Panc1 (cell line): Measurements from ENCODE around the gene WAC. TPM values are rescaled to one million over a fixed set of nuclear protein-coding genes. Genes with fewer than 3 reads are reported as not detected.
A peak's percentile ranks its signal among the peaks of the same experiment; 100 is the strongest.
"Not testable (repeated sequence)": the region's sequence is repeated elsewhere in the genome, so short reads cannot be mapped to it uniquely, and the experiment has no call there.

Experiments used
- ATAC-seq: fragments of 200-7000 bp; cut with Tn5 transposase; 2 replicates; pipeline ENCODE4 v1.9.1; 2020; ENCODE audit warnings: mild to moderate bottlenecking, moderate library complexity
- Bru-seq: library from RNA; stranded (reverse); fragments of 400-500 nt; gene quantifications from one replicate; lab custom pipeline; 2021; lab: Mats Ljungman, UMichigan
- BruChase-seq, 2 experiments: library from RNA; stranded (reverse); fragments of 400-500 nt; gene quantifications; one replicate each; lab custom pipeline; 2021; lab: Mats Ljungman, UMichigan
- BruUV-seq: library from RNA; stranded (reverse); fragments of 400-500 nt; replicated peaks from 2 replicates; lab custom pipeline; 2021; lab: Mats Ljungman, UMichigan
- CTCF ChIA-PET: fragments of 300-600 bp; sonication (Branson Sonifier 250); formaldehyde crosslinking; loops from one replicate; lab custom pipeline; 2022; ENCODE audit warnings: antibody characterized with exemption; lab: Charles Lee
- POLR2A ChIA-PET: fragments of 300-600 bp; sonication (Branson Sonifier 250); formaldehyde crosslinking; loops from one replicate; lab custom pipeline; 2022; ENCODE audit warnings: antibody characterized with exemption; lab: Charles Lee
- DNase-seq: peaks from one replicate; pipeline ENCODE4 v3.0.0-alpha.2; 2010; ENCODE audit warnings: low read depth, low spot score
- H3K27ac ChIP-seq: 2 replicates; pipeline ENCODE4 v1.5.1; 2011; ENCODE audit warnings: mild to moderate bottlenecking, low read length, inconsistent platforms
- H3K27me3 ChIP-seq: fragments of 200-500 bp; sonication (Bioruptor generic); 2 replicates; pipeline ENCODE4 v1.6.0; 2014; ENCODE audit warnings: low read length, inconsistent platforms; ENCODE audit not compliant: control insufficient read depth, insufficient read depth
- H3K36me3 ChIP-seq: fragments of 200-500 bp; sonication (Bioruptor generic); 2 replicates; pipeline ENCODE4 v1.5.1; 2014; ENCODE audit warnings: inconsistent platforms, mild to moderate bottlenecking, low read length, moderate library complexity; ENCODE audit not compliant: control insufficient read depth, insufficient read depth
- H3K4me1 ChIP-seq: 2 replicates; pipeline ENCODE4 v1.5.1; 2011; ENCODE audit warnings: inconsistent platforms, mild to moderate bottlenecking, low read length, moderate library complexity; ENCODE audit not compliant: control insufficient read depth, insufficient read depth
- H3K4me3 ChIP-seq, 2 experiments: 2 replicates each; pipeline ENCODE4 v1.5.1; 2011 to 2012; ENCODE audit warnings: low read depth in 2 of 2, low read length in 2 of 2, mild to moderate bottlenecking in 2 of 2, inconsistent platforms in 1 of 2, moderate library complexity in 1 of 2
- H3K9me3 ChIP-seq: fragments of 200-500 bp; sonication (Bioruptor generic); 2 replicates; pipeline ENCODE4 v1.5.1; 2014; ENCODE audit warnings: low read depth, mild to moderate bottlenecking, inconsistent platforms, low read length, moderate library complexity; ENCODE audit not compliant: control insufficient read depth, insufficient read depth
- CTCF ChIP-seq: fragments of 450-650 bp; IDR thresholded peaks from 2 replicates; pipeline ENCODE4 v1.5.1; 2017; ENCODE audit warnings: mild to moderate bottlenecking
- POLR2AphosphoS5 ChIP-seq: IDR thresholded peaks from 2 replicates; pipeline ENCODE4 v1.6.1; 2012; ENCODE audit warnings: mild to moderate bottlenecking, low read depth, low read length, moderate library complexity
- REST ChIP-seq, 2 experiments: IDR thresholded peaks; 2 replicates each; pipeline ENCODE4 v1.6.1; 2011 to 2012; ENCODE audit warnings: low read depth in 2 of 2, control low read depth in 1 of 2, low read length in 1 of 2, mild to moderate bottlenecking in 1 of 2, moderate library complexity in 1 of 2; ENCODE audit not compliant: insufficient read depth in 1 of 2
- SIN3A ChIP-seq: IDR thresholded peaks from 2 replicates; pipeline ENCODE4 v1.6.1; 2012; ENCODE audit warnings: low read depth, mild to moderate bottlenecking, low read length, moderate library complexity, borderline replicate concordance; ENCODE audit not compliant: insufficient read depth
- TCF7L2 ChIP-seq: IDR thresholded peaks from 2 replicates; pipeline ENCODE4 v1.6.1; 2011; ENCODE audit warnings: mild to moderate bottlenecking, low read depth, low read length, inconsistent platforms
- in situ Hi-C: cut with HindIII; loops from 2 replicates; pipeline ENCODE4 v1.10.0; 2016; ENCODE audit warnings: low sequenced_read_pairs, low pct_unique_long_range_greater_than_20kb
- intact Hi-C: fragments of 100-400 bp; cut with micrococcal nuclease; formaldehyde crosslinking; loops from one replicate; pipeline ENCODE4 v1.10.0; 2022; ENCODE audit not compliant: unreplicated experiment
- long read RNA-seq: library from polyadenylated mRNA; unstranded; transcript quantifications from one replicate; pipeline ENCODE4 v2.0.0, GENCODE V29; 2021; ENCODE audit not compliant: unreplicated experiment
- polyA plus RNA-seq: library from polyadenylated mRNA; unstranded; fragments of >200 nt; gene quantifications from one replicate; pipeline ENCODE4 v1.2.1, GENCODE V29; 2012; ENCODE audit warnings: missing spikeins; ENCODE audit not compliant: insufficient read length
- total RNA-seq: library from RNA; stranded (reverse); gene quantifications from one replicate; pipeline ENCODE4 v1.2.1, GENCODE V29; 2021; ENCODE audit not compliant: unreplicated experiment

The WAC gene
- 70.7 TPM for total RNA-seq
- 47.4 TPM for polyA plus RNA-seq
- percentile 97 among the genes with signal in this experiment for Bru-seq, nascent RNA
- percentile 91 among the genes with signal in this experiment for BruChase-seq, experiment 1, labeled RNA remaining after a 2-hour chase
- percentile 89 among the genes with signal in this experiment for BruChase-seq, experiment 2, labeled RNA remaining after a 6-hour chase
- long read RNA-seq, full-length matches to known transcripts, result 37 of 87 reads
- long read RNA-seq, partial matches to known transcripts, result 36 of 87 reads
- long read RNA-seq, other reads (novel, unspliced or antisense), result 14 of 87 reads

- peak within 1 kb of the TSS; percentile 91 for H3K27ac ChIP-seq
- POLR2A ChIA-PET, result interaction anchor here (0.7 kb wide), 1 partner anchor 46 kb away, joined by 3 read pairs; no protein-coding TSS in a partner anchor
- intact Hi-C loops (no loop called here), in situ Hi-C loops (no loop called here)
- no peaks in the 10 kb centered on the region for H3K27me3 ChIP-seq
- CTCF ChIA-PET, result interaction anchor here (0.6 kb wide), 1 partner anchor 22 kb away, joined by 4 read pairs; no protein-coding TSS in a partner anchor
- peaks cover 9% of the 10 kb centered on the region for H3K4me1 ChIP-seq
- peak within 1 kb of the TSS; percentile 77 to 87 for H3K4me3 ChIP-seq
- H3K9me3 ChIP-seq, result no peaks in the 10 kb centered on the region
- no peak for TF ChIP-seq REST (IDR thresholded peaks at IDR 0.05; ENCODE audit: insufficient read depth in 1 of 2, low read depth in 2 of 2, low read length in 1 of 2)
- peak; percentile 75 for TF ChIP-seq POLR2AphosphoS5
- H3K36me3 ChIP-seq, result peaks cover 29% of the 10 kb centered on the region
- BruUV-seq, result no TSS peak
- ATAC-seq, result peak; percentile 95
- DNase-seq, result peak; percentile 53
Measured at GRCh38 chr10:28532337-28533185, at the start of gene WAC. Gene WAC, plus strand, starts transcription at chr10:28533118. Its CDS starts 462 bp downstream, at chr10:28533580.

- H3K27ac ChIP-seq, result no peak overlapping the region
- no peaks in the 10 kb centered on the region for H3K9me3 ChIP-seq
- H3K27me3 ChIP-seq, result no peaks in the 10 kb centered on the region
- in situ Hi-C loops (no loop called here), intact Hi-C loops (no loop called here)
- CTCF ChIA-PET, result no interaction called here
- no peaks in the 10 kb centered on the region for H3K36me3 ChIP-seq
- TF ChIP-seq CTCF (no peak), REST (IDR thresholded peaks at IDR 0.05; ENCODE audit: insufficient read depth in 1 of 2, low read depth in 2 of 2, low read length in 1 of 2) (no peak), POLR2AphosphoS5 (no peak), TCF7L2 (no peak), SIN3A (no peak)
- no TSS peak for BruUV-seq
- no peaks in the 10 kb centered on the region for H3K4me1 ChIP-seq
- DNase-seq (no peak), ATAC-seq (no peak)
- POLR2A ChIA-PET, result no interaction called here
- H3K4me3 ChIP-seq, result no peak overlapping the region
Measured at GRCh38 chr10:28489206-28489605, 43.7 kb upstream of the WAC start.

GRCh38 chr10:28490256-28490865 is 42.6 kb upstream of the WAC start:
- CTCF ChIA-PET, H3K36me3 ChIP-seq, H3K9me3 ChIP-seq, H3K4me1 ChIP-seq, H3K27ac ChIP-seq, ATAC-seq, H3K4me3 ChIP-seq, in situ Hi-C loops, H3K27me3 ChIP-seq, DNase-seq, intact Hi-C loops, BruUV-seq: not testable (repeated sequence)
- POLR2A ChIA-PET, result interaction anchor here (0.6 kb wide), 1 partner anchor 57 kb away, joined by 10 read pairs; no protein-coding TSS in a partner anchor
